GM12878 (cell line): ENCODE results near the gene STXBP3. TPM values are rescaled to one million over a fixed set of nuclear protein-coding genes. Genes with fewer than 3 reads are reported as not detected.

ENCODE experiments used
- CBX3 ChIP-seq: fragments of 200-600 bp; sonication (generic); IDR thresholded peaks from 2 replicates; pipeline ENCODE4 v1.6.1; 2016; ENCODE audit warnings: low read depth, borderline replicate concordance
- ETV6 ChIP-seq, 2 experiments: fragments of 450-650 bp in 1 of 2; IDR thresholded peaks in 1 of 2; conservative IDR thresholded peaks in 1 of 2; 2 replicates each; pipeline ENCODE4 v1.6.1; 2014; ENCODE audit warnings: antibody characterized with exemption in 1 of 2, borderline replicate concordance in 1 of 2, low read depth in 1 of 2, mild to moderate bottlenecking in 1 of 2, moderate library complexity in 1 of 2
- EZH2 ChIP-seq: IDR thresholded peaks from 2 replicates; pipeline ENCODE4 v1.6.1; 2012; ENCODE audit warnings: low read depth, mild to moderate bottlenecking, control low read depth, inconsistent platforms, low read length, borderline replicate concordance; ENCODE audit not compliant: control insufficient read depth
- FOXM1 ChIP-seq: IDR thresholded peaks from 2 replicates; pipeline ENCODE4 v1.6.1; 2012; ENCODE audit warnings: low read depth, mild to moderate bottlenecking, inconsistent platforms, low read length, moderate library complexity
- KDM1A ChIP-seq: fragments of 200-600 bp; sonication (generic); IDR thresholded peaks from 2 replicates; pipeline ENCODE4 v1.6.1; 2016; ENCODE audit warnings: borderline replicate concordance
- NRF1 ChIP-seq: conservative IDR thresholded peaks from 2 replicates; pipeline ENCODE4 v1.6.1; 2011; ENCODE audit warnings: mild to moderate bottlenecking, low read depth, low read length, improper control_type of control experiment
- PAX8 ChIP-seq: fragments of 450-650 bp; IDR thresholded peaks from 2 replicates; pipeline ENCODE4 v1.6.1; 2017; ENCODE audit warnings: mild to moderate bottlenecking, moderate library complexity
- POU2F2 ChIP-seq: IDR thresholded peaks from 3 replicates; pipeline ENCODE4 v1.6.1; 2011; ENCODE audit warnings: low read depth, mild to moderate bottlenecking, low read length, borderline replicate concordance
- RCOR1 ChIP-seq: conservative IDR thresholded peaks from 2 replicates; pipeline ENCODE4 v1.6.1; 2012; ENCODE audit warnings: low read depth, low read length, improper control_type of control experiment
- SPI1 ChIP-seq: IDR thresholded peaks from 2 replicates; pipeline ENCODE4 v1.6.1; 2011; ENCODE audit warnings: low read depth, mild to moderate bottlenecking, low read length, moderate library complexity, borderline replicate concordance; ENCODE audit not compliant: insufficient read depth
- TBL1XR1 ChIP-seq: IDR thresholded peaks from 2 replicates; pipeline ENCODE4 v1.6.1; 2012; ENCODE audit warnings: low read depth, low read length, improper control_type of control experiment
- ZBTB11 ChIP-seq: fragments of 450-650 bp; formaldehyde crosslinking; IDR thresholded peaks from 2 replicates; pipeline ENCODE4 v1.5.0; 2022; ENCODE audit warnings: mild to moderate bottlenecking, missing genetic modification characterization
- ZNF592 ChIP-seq: fragments of 450-650 bp; IDR thresholded peaks from 2 replicates; pipeline ENCODE4 v1.6.1; 2017; ENCODE audit warnings: mild to moderate bottlenecking, moderate library complexity
- polyA plus RNA-seq, 11 experiments: library from polyadenylated mRNA; depleted of rRNA in 4 of 11; unstranded in 6 of 11; stranded (reverse) in 5 of 11; fragments of >200 nt; fragmentation: Nextera tagmentation in 4 of 11; fragmentation: Illumina TruSeq in 1 of 11; extraction: Ambion mirVana in 4 of 11; extraction: Trizol in 1 of 11; gene quantifications; 1 replicate in 1 of 11; 2 replicates in 10 of 11; pipeline versions ENCODE4 v1.2.1 to v1.2.3, GENCODE V29; 2011 to 2016; ENCODE audit warnings: inconsistent platforms in 2 of 11, missing spikeins in 2 of 11, low read depth in 1 of 11
- total RNA-seq, 4 experiments: library from RNA; depleted of rRNA in 3 of 4; stranded (reverse); fragments of >200 nt in 3 of 4; fragmentation: Illumina TruSeq in 1 of 4; extraction: Trizol in 1 of 4; gene quantifications; 2 replicates each; pipeline versions ENCODE4 v1.2.1 to v1.2.3, GENCODE V29; 2013 to 2021

Gene STXBP3
- total and polyA plus RNA-seq, 10 of the 15 experiments (the other 5 are each of a cell fraction or from before 2014, with no cell fraction given) = 19.6 to 35.1 (median 27.3) TPM

GRCh38 chr1:108712606-108713150 is 33.8 kb upstream of the STXBP3 start, which contains the start of gene FNDC7 (continued):
- TF ChIP-seq FOXM1 = no peak
- TF ChIP-seq CBX3 = no peak
- no peak for TF ChIP-seq NRF1
- TF ChIP-seq ETV6 (conservative IDR thresholded peaks at IDR 0.05 in 1 of 2, IDR thresholded peaks at IDR 0.05 in 1 of 2; ENCODE audit: borderline replicate concordance in 1 of 2, low read depth in 1 of 2) = no peak
- TF ChIP-seq RCOR1 = no peak
- no peak for TF ChIP-seq TBL1XR1
- no peak for TF ChIP-seq PAX8
- TF ChIP-seq EZH2 = no peak
- no peak for TF ChIP-seq POU2F2
- TF ChIP-seq SPI1 = no peak
- TF ChIP-seq ZBTB11 (CRISPR knock-in tag) = no peak
- TF ChIP-seq KDM1A = no peak
- no peak for TF ChIP-seq ZNF592
